G401.6 (cell line): ENCODE measurements around the gene DCBLD1.

Source experiments
- FAIRE-seq: peaks from 2 replicates; lab custom pipeline; 2012; peaks lifted over from hg19 to GRCh38; lab: Jason Lieb, UNC

DCBLD1 gene

DNA sequence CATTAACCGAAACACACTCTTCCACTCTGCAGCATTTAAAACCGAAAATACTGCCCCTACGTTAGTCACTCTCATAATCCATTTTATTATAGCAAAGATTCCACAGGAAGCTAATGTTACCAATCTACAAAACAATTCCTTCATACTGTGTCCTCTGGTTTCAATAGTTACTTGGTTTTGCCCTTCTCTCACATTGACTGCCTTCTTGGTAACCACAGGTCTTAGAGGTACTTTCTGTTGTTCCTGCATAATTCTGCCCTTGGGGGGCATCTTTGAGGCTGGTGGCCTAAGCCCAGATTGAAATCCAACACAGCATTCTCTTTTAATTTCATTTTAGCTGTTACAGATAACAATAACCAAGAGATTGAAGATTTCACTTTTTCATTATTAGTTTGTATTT, 9.8 kb upstream of the DCBLD1 start:
- FAIRE-seq = no peak

GRCh38 chr6:117473401-117473800, 9.1 kb upstream of the DCBLD1 start:
- FAIRE-seq = no peak

DNA sequence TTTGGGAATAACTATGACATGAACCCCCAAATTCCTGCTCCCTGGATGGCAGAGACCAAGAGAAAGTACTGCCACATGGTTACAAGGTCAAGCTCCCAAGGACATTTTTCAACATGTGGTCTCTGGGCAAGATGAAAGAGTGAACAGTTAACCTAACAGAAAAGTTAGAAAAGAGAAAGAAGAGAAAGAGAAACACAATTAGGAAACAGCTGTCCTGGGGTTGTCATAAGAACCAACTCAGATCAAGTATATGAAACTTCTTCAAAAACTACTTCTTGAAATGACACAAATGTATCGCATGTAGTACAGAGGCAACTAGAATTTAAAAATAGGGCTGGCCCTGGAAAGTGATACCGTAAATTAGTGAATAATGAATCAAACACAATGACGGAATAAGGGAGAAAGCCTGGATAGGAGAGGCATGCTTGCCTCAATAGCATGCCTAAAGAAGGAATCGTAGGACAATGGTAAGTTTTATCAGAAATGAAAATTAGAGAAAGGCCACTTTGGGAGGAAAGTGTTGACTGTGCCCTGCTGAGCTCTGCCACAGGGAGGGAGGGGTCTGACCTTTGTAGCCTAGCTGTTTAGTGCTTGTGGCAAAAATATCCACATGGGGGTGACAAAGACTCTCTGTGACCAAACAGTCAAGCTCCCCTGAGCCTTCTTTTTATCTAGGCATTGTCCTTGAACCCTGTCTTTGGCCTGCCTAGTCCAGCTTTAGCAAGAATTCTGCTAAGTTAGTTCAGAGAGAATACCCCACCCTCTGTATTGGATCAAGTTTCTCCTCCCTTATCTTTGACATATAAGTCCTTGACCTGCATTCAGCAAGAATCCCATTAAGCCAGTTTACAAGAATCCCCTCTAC, 4.3 kb upstream of the DCBLD1 start:
- no peak for FAIRE-seq

DNA sequence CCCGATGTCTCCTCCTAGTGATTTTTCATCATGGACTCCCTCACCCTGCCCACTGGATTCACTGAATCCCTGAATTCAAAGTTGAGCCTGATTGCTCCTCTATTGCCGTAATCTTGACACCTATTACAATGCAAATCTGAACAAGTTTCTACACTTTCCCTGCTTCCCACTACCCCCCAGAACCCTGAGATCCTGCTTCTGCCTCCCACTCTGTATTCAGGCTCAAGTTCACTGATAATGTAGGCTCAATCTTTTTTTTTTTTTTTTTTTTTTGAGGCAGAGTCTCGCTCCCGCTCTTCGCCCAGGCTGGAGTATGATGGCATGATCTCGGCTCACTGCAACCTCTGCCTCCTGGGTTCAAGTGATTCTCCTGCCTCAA, 3.6 kb upstream of the DCBLD1 start:
- no peak for FAIRE-seq

DNA sequence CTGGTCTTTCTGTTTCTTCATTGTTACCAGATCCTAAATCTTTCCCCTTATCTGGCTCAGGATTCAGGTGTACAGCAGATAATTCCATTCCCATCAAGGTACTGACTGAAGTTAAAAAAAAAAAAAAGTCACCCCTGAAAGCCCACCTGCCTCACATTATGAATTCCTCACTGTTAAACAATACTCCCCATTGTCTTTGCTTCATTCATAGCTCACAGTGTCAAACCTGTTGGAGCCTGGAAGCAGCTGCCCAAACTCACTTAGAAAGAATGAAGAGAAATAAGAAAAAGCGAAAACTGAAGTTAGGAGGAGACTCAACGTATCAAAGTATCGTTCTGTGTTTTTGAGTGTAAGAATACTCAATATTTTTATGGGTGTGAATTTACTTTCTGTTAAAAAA, 1.8 kb upstream of the DCBLD1 start:
- FAIRE-seq = no peak

- no peak for FAIRE-seq
Measured at GRCh38 chr6:117481278-117481925, 1.1 kb upstream of the DCBLD1 start.

DNA sequence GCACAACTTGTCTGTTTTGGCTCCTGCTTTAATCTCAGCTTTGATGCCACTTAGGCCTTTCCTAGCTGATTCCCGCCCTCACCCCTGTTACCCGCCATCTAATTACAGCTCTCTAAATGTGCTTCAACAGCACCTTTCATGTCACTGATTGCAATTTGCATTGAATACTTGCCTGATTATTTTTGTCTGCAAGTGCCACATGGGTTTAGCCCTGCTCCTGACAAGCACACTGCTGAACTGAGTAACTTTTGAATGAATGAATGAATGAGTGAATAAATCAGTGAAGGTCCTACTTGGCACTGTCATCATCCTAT, 591 bp upstream of the DCBLD1 start:
- FAIRE-seq = no peak

DNA sequence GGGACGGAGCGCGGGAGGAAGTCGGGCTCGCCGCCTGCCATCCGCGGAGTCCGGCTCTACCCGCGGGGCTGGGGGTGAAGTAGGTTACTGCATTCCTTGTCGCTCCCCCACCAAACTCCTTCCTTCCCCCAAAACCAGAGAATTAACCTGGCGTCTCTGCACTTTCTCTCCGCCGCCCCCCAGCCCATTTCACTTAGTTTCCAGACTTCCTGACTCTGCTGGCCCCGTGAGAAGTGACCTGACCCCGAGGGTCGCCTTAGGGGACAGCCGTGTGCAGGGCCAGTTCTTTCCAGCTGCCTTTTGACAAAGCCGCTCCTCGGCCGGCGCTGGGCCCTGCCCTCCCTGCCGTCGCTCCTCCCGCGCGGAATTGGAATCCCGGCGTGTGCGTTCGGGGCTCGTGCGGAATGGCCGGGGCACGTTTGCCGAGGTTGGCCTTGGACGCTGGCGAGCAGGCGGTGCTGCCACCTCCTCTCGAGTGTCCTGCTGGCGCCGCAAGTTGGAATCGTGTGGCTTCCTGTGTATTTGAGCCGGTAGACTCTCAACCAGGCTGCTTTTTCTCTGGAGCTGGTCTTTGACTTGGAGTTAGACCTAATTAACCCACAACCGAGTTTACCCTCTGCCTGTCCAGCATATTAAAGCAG, 650 bp downstream of the DCBLD1 start:
- FAIRE-seq = no peak

GRCh38 chr6:117483645-117484016, 1.2 kb downstream of the DCBLD1 start:
- FAIRE-seq = no peak

- no peak for FAIRE-seq
Measured at GRCh38 chr6:117484052-117484646, 1.7 kb downstream of the DCBLD1 start.

GRCh38 chr6:117485433-117485832, 3.0 kb downstream of the DCBLD1 start:
- FAIRE-seq = no peak

GRCh38 chr6:117487821-117488220, 5.3 kb downstream of the DCBLD1 start:
- no peak for FAIRE-seq

DNA sequence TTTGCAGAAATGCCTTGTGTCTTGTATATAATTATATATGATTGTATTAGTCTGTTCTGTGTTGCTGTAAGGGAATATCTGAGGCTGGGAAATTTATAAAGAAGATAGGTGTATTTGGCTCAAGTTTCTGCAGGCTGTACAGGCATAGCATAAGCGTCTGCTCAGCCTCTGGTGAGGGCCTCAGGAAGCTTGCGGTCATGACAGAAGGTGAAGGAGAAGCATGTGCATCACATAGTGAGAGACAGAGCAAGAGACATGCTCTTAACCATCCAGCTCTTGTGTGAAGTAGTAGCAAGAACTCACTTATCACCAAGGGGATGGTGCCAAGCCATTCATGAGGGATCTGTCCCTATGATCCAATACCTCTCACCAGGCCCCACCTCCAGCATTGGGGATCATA, 6.5 kb downstream of the DCBLD1 start:
- no peak for FAIRE-seq

GRCh38 chr6:117491916-117492315, 9.4 kb downstream of the DCBLD1 start:
- no peak for FAIRE-seq

GRCh38 chr6:117493470-117493869, 11.0 kb downstream of the DCBLD1 start:
- FAIRE-seq = no peak

- FAIRE-seq = no peak
Measured at GRCh38 chr6:117494283-117494682, 11.8 kb downstream of the DCBLD1 start.

DNA sequence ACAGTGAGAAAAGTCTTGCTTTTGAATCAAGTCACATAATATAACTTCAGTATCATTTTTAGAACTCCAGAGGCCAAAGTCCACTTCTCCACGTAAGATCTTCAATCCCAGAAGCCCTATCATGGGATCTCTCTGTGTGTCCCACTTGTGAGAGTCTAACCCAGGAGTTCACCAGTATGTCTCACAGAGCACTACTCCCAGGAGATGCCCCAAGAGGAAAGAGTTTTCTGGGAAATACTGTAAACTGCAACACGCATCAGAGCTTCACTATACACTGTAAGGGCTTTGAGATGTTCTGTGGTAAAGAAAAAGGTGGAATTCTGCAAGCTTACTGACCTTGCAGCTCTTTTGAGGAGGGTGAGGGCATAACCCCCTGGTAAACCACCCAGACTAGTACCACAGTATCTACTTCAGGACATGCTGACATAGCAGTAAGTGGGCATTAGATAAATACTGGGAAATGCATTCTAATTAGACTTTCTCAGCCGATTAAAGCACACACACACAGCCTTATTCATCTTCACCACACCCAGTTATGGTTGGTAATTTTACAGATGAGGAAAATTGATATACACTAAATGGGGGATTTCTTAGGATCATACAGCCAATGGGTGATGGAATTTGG, 12.3 kb downstream of the DCBLD1 start:
- FAIRE-seq = no peak

- no peak for FAIRE-seq
Measured at GRCh38 chr6:117495425-117495824, 13.0 kb downstream of the DCBLD1 start.

DNA sequence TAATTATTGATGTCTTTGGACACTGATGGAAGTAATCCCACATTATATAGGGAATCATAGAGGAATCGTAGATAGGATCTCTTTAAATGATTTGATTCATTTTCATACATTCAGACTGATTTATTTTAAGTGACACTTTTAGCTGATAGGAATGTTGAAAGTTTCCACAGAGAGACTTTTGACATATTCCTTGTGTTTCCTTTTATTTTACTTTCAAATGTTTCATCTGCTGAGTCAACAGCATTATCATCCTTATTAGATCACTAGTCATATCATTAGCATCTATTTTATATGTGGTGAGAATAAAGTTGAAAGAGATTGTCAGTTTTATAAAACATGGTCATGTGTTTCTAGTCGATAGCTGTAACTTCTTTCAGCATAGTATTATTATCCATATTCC, 13.4 kb downstream of the DCBLD1 start:
- no peak for FAIRE-seq

- FAIRE-seq = no peak
Measured at GRCh38 chr6:117496383-117496990, 14.0 kb downstream of the DCBLD1 start.

DNA sequence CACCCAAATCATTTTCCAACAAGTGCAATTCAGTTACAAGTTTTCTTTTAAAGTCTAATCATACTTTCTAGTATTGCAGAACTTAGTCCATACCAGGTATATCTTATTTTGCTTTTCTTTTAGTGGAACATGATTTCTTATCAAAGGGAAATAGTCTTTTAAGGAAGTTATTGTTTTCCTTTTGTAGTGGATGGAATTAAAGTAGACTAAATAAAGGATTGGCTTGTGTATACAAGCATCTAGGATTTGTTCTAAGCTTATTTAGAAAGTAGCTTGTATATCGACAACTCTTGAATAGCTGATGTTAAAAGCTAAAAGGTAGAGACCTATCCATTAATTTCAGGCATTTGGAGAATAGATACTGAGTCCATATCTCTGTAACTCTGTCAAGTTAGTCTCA, 14.8 kb downstream of the DCBLD1 start:
- no peak for FAIRE-seq

GRCh38 chr6:117498159-117498558, 15.7 kb downstream of the DCBLD1 start:
- no peak for FAIRE-seq
